H9 (cell line): Measurements from ENCODE around the gene SHC4. TPM values are rescaled to one million over a fixed set of nuclear protein-coding genes. Genes with fewer than 3 reads are reported as not detected.
A peak's percentile ranks its signal among the peaks of the same experiment; 100 is the strongest.

Experiments
- DNase-seq: peaks from one replicate; pipeline ENCODE4 v3.0.0-alpha.2; 2017
- H2AFZ ChIP-seq: one replicate; pipeline ENCODE4 v1.6.1; 2013; ENCODE audit warnings: mild to moderate bottlenecking, low read length, control low read depth, moderate library complexity
- H2AK5ac ChIP-seq: 2 replicates; pipeline ENCODE4 v1.6.1; 2013; ENCODE audit warnings: low read length, control low read depth, mixed read lengths; ENCODE audit not compliant: insufficient read length
- H2BK120ac ChIP-seq: one replicate; pipeline ENCODE4 v1.6.1; 2013; ENCODE audit warnings: low read depth, mild to moderate bottlenecking, low read length, control low read depth, inconsistent platforms; ENCODE audit not compliant: poor library complexity, severe bottlenecking
- H2BK12ac ChIP-seq: 2 replicates; pipeline ENCODE4 v1.6.1; 2013; ENCODE audit warnings: low read length, control low read depth, mixed read lengths, low read depth; ENCODE audit not compliant: insufficient read length
- H2BK15ac ChIP-seq: 2 replicates; pipeline ENCODE4 v1.6.1; 2013; ENCODE audit warnings: low read depth, low read length, control low read depth
- H2BK20ac ChIP-seq: one replicate; pipeline ENCODE4 v1.6.1; 2013; ENCODE audit warnings: low read depth, mild to moderate bottlenecking, low read length, control low read depth, inconsistent platforms; ENCODE audit not compliant: poor library complexity, severe bottlenecking
- H2BK5ac ChIP-seq: 2 replicates; pipeline ENCODE4 v1.6.1; 2013; ENCODE audit warnings: low read length, control low read depth, mixed read lengths; ENCODE audit not compliant: insufficient read length
- H3K14ac ChIP-seq: 2 replicates; pipeline ENCODE4 v1.6.1; 2013; ENCODE audit warnings: low read length, control low read depth; ENCODE audit not compliant: insufficient read depth
- H3K18ac ChIP-seq: 2 replicates; pipeline ENCODE4 v1.6.1; 2013; ENCODE audit warnings: low read depth, mild to moderate bottlenecking, mixed read lengths, low read length, control low read depth; ENCODE audit not compliant: insufficient read length
- H3K23ac ChIP-seq: 2 replicates; pipeline ENCODE4 v1.6.1; 2013; ENCODE audit warnings: low read length, control low read depth, mixed read lengths, low read depth; ENCODE audit not compliant: insufficient read length
- H3K23me2 ChIP-seq: 2 replicates; pipeline ENCODE4 v1.6.1; 2013; ENCODE audit warnings: low read depth, mild to moderate bottlenecking, mixed read lengths, low read length, control low read depth; ENCODE audit not compliant: insufficient read length, poor library complexity, severe bottlenecking
- H3K27ac ChIP-seq: 2 replicates; pipeline ENCODE4 v1.5.1; 2013; ENCODE audit warnings: low read length, control low read depth, mixed read lengths, low read depth; ENCODE audit not compliant: insufficient read length
- H3K27me3 ChIP-seq: 2 replicates; pipeline ENCODE4 v1.6.1; 2013; ENCODE audit warnings: low read length, control low read depth, inconsistent platforms; ENCODE audit not compliant: insufficient read depth
- H3K4ac ChIP-seq: 2 replicates; pipeline ENCODE4 v1.6.1; 2013; ENCODE audit warnings: low read depth, mild to moderate bottlenecking, control low read depth, inconsistent platforms, low read length, moderate library complexity
- H3K4me1 ChIP-seq: 2 replicates; pipeline ENCODE4 v1.6.1; 2013; ENCODE audit warnings: low read length, control low read depth, inconsistent platforms; ENCODE audit not compliant: insufficient read depth
- H3K4me2 ChIP-seq: 2 replicates; pipeline ENCODE4 v1.6.1; 2013; ENCODE audit warnings: low read length, control low read depth, mixed read lengths; ENCODE audit not compliant: insufficient read length, insufficient read depth
- H3K56ac ChIP-seq: 2 replicates; pipeline ENCODE4 v1.6.1; 2013; ENCODE audit warnings: low read depth, mild to moderate bottlenecking, mixed read lengths, low read length, control low read depth; ENCODE audit not compliant: insufficient read length
- H3K79me1 ChIP-seq: 2 replicates; pipeline ENCODE4 v1.6.1; 2013; ENCODE audit warnings: low read depth, mild to moderate bottlenecking, moderate library complexity, low read length, control low read depth, inconsistent platforms; ENCODE audit not compliant: insufficient read depth, poor library complexity, severe bottlenecking
- H3K79me2 ChIP-seq: 2 replicates; pipeline ENCODE4 v1.6.1; 2013; ENCODE audit warnings: low read length, control low read depth, inconsistent platforms; ENCODE audit not compliant: insufficient read depth
- H3K9ac ChIP-seq: 2 replicates; pipeline ENCODE4 v1.6.1; 2013; ENCODE audit warnings: low read length, control low read depth, mixed read lengths; ENCODE audit not compliant: insufficient read length; ENCODE audit errors: extremely low read depth
- H3K9me3 ChIP-seq: one replicate; pipeline ENCODE4 v1.6.1; 2013; ENCODE audit warnings: low read depth, low read length, inconsistent platforms; ENCODE audit not compliant: control insufficient read depth
- H3T11ph ChIP-seq: one replicate; pipeline ENCODE4 v1.6.1; 2013; ENCODE audit warnings: mild to moderate bottlenecking, low read length, control low read depth, inconsistent platforms
- H4K20me1 ChIP-seq: one replicate; pipeline ENCODE4 v1.6.1; 2013; ENCODE audit not compliant: control insufficient read depth, insufficient read length, insufficient read depth
- H4K5ac ChIP-seq: 2 replicates; pipeline ENCODE4 v1.6.1; 2013; ENCODE audit warnings: low read depth, mild to moderate bottlenecking, mixed read lengths, low read length, control low read depth; ENCODE audit not compliant: insufficient read length
- H4K8ac ChIP-seq: replicated peaks from 2 replicates; pipeline ENCODE4 v1.6.1; 2013; ENCODE audit warnings: low read length, control low read depth, mixed read lengths, low read depth; ENCODE audit not compliant: insufficient read length
- H4K91ac ChIP-seq: 2 replicates; pipeline ENCODE4 v1.6.1; 2013; ENCODE audit warnings: low read depth, mild to moderate bottlenecking, moderate library complexity, mixed read lengths, low read length, control low read depth; ENCODE audit not compliant: insufficient read length
- H3K27ac Mint-ChIP-seq, 3 experiments: 2 replicates in 2 of 3; 3 replicates in 1 of 3; pipeline ENCODE4 v1.8.0; 2020 to 2021; ENCODE audit warnings: mixed read lengths in 3 of 3, mild to moderate bottlenecking in 1 of 3, moderate library complexity in 1 of 3
- H3K27me3 Mint-ChIP-seq: 2 replicates; pipeline ENCODE4 v1.8.0; 2021; ENCODE audit warnings: low read depth, mild to moderate bottlenecking, moderate library complexity, mixed read lengths
- H3K36me3 Mint-ChIP-seq, 3 experiments: 2 replicates in 2 of 3; 3 replicates in 1 of 3; pipeline ENCODE4 v1.8.0; 2020 to 2021; ENCODE audit warnings: low read depth in 3 of 3, mixed read lengths in 3 of 3; ENCODE audit not compliant: insufficient read depth in 1 of 3
- H3K4me1 Mint-ChIP-seq, 2 experiments: 2 replicates each; pipeline ENCODE4 v1.8.0; 2020; ENCODE audit warnings: mixed read lengths in 2 of 2
- H3K4me3 Mint-ChIP-seq, 2 experiments: 2 replicates in 1 of 2; 3 replicates in 1 of 2; pipeline ENCODE4 v1.8.0; 2020 to 2021; ENCODE audit warnings: mild to moderate bottlenecking in 2 of 2, mixed read lengths in 2 of 2, moderate library complexity in 1 of 2
- H3K9me3 Mint-ChIP-seq, 2 experiments: 2 replicates in 1 of 2; 3 replicates in 1 of 2; pipeline ENCODE4 v1.8.0; 2020; ENCODE audit warnings: mild to moderate bottlenecking in 2 of 2, mixed read lengths in 2 of 2, moderate library complexity in 1 of 2
- CTCF ChIP-seq: fragments of 200-600 bp; sonication (generic); conservative IDR thresholded peaks from 3 replicates; pipeline ENCODE4 v1.8.0; 2021; ENCODE audit warnings: antibody characterized with exemption, mild to moderate bottlenecking
- WGBS: extraction: QIAGEN DNeasy Blood & Tissue Kit; methylation state at CpG from one replicate; pipeline ENCODE4 v1.1.7; 2013; ENCODE audit warnings: missing lambda C conversion rate, low lambda C conversion rate, mixed read lengths; ENCODE audit not compliant: insufficient read length; ENCODE audit errors: extremely low coverage; 5-methylcytosine and 5-hydroxymethylcytosine counted together
- total RNA-seq: library from RNA; stranded (reverse); gene quantifications from 2 replicates; pipeline ENCODE4 v1.2.1, GENCODE V29; 2021

The SHC4 gene
- total RNA-seq, 1 experiment from 2014 or later, result 0.26 TPM

- no CpG with 5 or more reads among the region's 1 CpG for WGBS
- H3K4me2 ChIP-seq, result no peak overlapping the region
These were observed 140.0 kb downstream of the SHC4 start for GRCh38 chr15:48823706-48824105.

More at GRCh38 chr15:48823706-48824105, 140.0 kb downstream of the SHC4 start:
- Mint-ChIP-seq H3K4me3 (no peak overlapping the region), H3K27ac (peak overlapping the region in 2 of 3 experiments; percentile 54 to 85; a peak in 4 of 7 replicates), H3K9me3 (no peaks in the 10 kb centered on the region), H3K36me3 (no peaks in the 10 kb centered on the region), H3K27me3 (no peaks in the 10 kb centered on the region; the same call in 1 of the 2 replicates), H3K4me1 (peaks cover 11 to 13% of the 10 kb centered on the region in 2 experiments)
- Histone ChIP-seq H3K18ac (no peak overlapping the region), H3K27ac (no peak overlapping the region), H3K56ac (no peak overlapping the region), H3K9me3 (no peaks in the 10 kb centered on the region), H4K20me1 (no peaks in the 10 kb centered on the region), H2AK5ac (no peak overlapping the region), H3K23ac (no peak overlapping the region), H3K9ac (no peak overlapping the region), H3K23me2 (no peaks in the 10 kb centered on the region), H3K14ac (no peak overlapping the region), H3T11ph (no peak overlapping the region), H2BK20ac (no peak overlapping the region), H4K91ac (no peak overlapping the region), H2AFZ (no peak overlapping the region), H2BK120ac (no peak overlapping the region), H4K8ac (no peak overlapping the region), H2BK15ac (no peak overlapping the region), H4K5ac (no peak overlapping the region), H3K79me1 (no peaks in the 10 kb centered on the region), H3K4me1 (0 out of 2 replicates have a peak, but pooled peaks cover 3% of the 10 kb centered on the region), H2BK5ac (no peak overlapping the region), H3K79me2 (no peaks in the 10 kb centered on the region), H2BK12ac (no peak overlapping the region), H3K4ac (no peak overlapping the region), H3K27me3 (no peaks in the 10 kb centered on the region)
- TF ChIP-seq CTCF, result no peak
- DNase-seq, result no peak
